ENCODE measurements around the gene CHAC1.

DNA sequence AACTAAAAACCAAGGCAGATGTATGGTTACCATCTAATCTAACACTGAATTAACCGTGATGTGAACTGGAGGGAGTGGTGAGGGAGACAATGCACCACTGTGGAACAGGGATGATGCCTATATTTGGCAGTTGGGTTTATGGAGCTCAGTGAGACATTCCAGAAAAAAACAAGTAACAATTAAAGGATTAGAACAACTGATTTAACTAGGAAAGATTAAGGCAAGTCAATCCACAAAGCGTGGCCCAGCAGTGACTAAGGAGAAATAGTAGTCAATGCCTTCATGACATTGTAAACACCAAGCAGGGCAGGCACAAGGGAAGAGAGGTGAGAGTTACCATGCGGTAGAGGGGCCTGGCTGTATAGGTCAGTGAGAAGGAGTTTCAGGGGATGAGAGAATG, 38.1 kb downstream of the CHAC1 start:
- no peak for TF ChIP-seq POLR2A (IDR thresholded peaks at IDR 0.05)
- TF ChIP-seq, protein P1, sequence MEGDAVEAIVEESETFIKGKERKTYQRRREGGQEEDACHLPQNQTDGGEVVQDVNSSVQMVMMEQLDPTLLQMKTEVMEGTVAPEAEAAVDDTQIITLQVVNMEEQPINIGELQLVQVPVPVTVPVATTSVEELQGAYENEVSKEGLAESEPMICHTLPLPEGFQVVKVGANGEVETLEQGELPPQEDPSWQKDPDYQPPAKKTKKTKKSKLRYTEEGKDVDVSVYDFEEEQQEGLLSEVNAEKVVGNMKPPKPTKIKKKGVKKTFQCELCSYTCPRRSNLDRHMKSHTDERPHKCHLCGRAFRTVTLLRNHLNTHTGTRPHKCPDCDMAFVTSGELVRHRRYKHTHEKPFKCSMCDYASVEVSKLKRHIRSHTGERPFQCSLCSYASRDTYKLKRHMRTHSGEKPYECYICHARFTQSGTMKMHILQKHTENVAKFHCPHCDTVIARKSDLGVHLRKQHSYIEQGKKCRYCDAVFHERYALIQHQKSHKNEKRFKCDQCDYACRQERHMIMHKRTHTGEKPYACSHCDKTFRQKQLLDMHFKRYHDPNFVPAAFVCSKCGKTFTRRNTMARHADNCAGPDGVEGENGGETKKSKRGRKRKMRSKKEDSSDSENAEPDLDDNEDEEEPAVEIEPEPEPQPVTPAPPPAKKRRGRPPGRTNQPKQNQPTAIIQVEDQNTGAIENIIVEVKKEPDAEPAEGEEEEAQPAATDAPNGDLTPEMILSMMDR (IDR thresholded peaks at IDR 0.05) = no peak

All from right lobe of liver (tissue), 4 donors.